Lung (tissue), 12 donors: Measurements from ENCODE around the gene MKI67. TPM values are rescaled to one million over a fixed set of nuclear protein-coding genes. Genes with fewer than 3 reads are reported as not detected.

Source experiments
- ATAC-seq: fragments of 200-7000 bp; cut with Tn5 transposase; one replicate; pipeline ENCODE4 v1.9.1; 2020; ENCODE audit warnings: moderate number of reproducible peaks; ENCODE audit not compliant: insufficient read depth, low FRiP score
- DNase-seq, 3 donors: peaks; one replicate each; pipeline ENCODE4 v3.0.0-alpha.2; 2013 to 2017
- H3K27ac ChIP-seq, 2 donors: one replicate each; pipeline ENCODE4 v1.5.1; 2013; ENCODE audit warnings: mild to moderate bottlenecking in 2 of 2, moderate library complexity in 2 of 2, control low read depth in 1 of 2, inconsistent platforms in 1 of 2, low read depth in 1 of 2, low read length in 1 of 2
- H3K27me3 ChIP-seq, 3 donors: one replicate each; pipeline ENCODE4 v1.5.1; 2013; ENCODE audit warnings: low read length in 2 of 3; ENCODE audit not compliant: control insufficient read depth in 3 of 3, insufficient read depth in 3 of 3
- H3K36me3 ChIP-seq, 4 donors: one replicate each; pipeline ENCODE4 v1.5.1; 2013; ENCODE audit warnings: low read length in 4 of 4, mild to moderate bottlenecking in 1 of 4, moderate library complexity in 1 of 4; ENCODE audit not compliant: control insufficient read depth in 4 of 4, insufficient read depth in 4 of 4
- H3K4me1 ChIP-seq, 5 donors: one replicate each; pipeline ENCODE4 v1.5.1; 2013; ENCODE audit warnings: low read length in 5 of 5, mild to moderate bottlenecking in 2 of 5, moderate library complexity in 1 of 5; ENCODE audit not compliant: control insufficient read depth in 5 of 5, insufficient read depth in 5 of 5
- H3K4me3 ChIP-seq: one replicate; pipeline ENCODE4 v1.5.1; 2013; ENCODE audit warnings: mild to moderate bottlenecking, control low read depth, moderate library complexity
- H3K9ac ChIP-seq, 2 donors: one replicate each; pipeline ENCODE4 v1.5.1; 2013; ENCODE audit warnings: low read length in 2 of 2, control low read depth in 1 of 2; ENCODE audit not compliant: insufficient read depth in 1 of 2
- H3K9me3 ChIP-seq, 4 donors: one replicate each; pipeline ENCODE4 v1.5.1; 2013; ENCODE audit warnings: low read length in 3 of 4, mild to moderate bottlenecking in 1 of 4, moderate library complexity in 1 of 4; ENCODE audit not compliant: control insufficient read depth in 4 of 4, insufficient read depth in 3 of 4
- WGBS, 2 donors: extraction: QIAGEN DNeasy Blood & Tissue Kit; methylation state at CpG; one replicate each; pipeline ENCODE4 v1.1.7; 2013; 5-methylcytosine and 5-hydroxymethylcytosine counted together
- polyA plus RNA-seq, 2 donors: library from polyadenylated mRNA; stranded (reverse); fragments of 200-250 nt; gene quantifications; one replicate each; pipeline ENCODE4 v1.2.1, GENCODE V29; 2013
- total RNA-seq, 2 donors: library from RNA; depleted of rRNA in 1 of 2; stranded (reverse); fragments of >200 nt in 1 of 2; gene quantifications; one replicate each; pipeline ENCODE4 v1.2.1, GENCODE V29; 2014 to 2021
- TF ChIP-seq, protein P1 (sequence below): IDR thresholded peaks from 2 replicates; pipeline ENCODE4 v1.5.1; 2012; ENCODE audit warnings: mild to moderate bottlenecking; ENCODE audit errors: control extremely low read depth, extremely low read depth
- donor health status: control.
- donor health status: control.
- donor health status: Bipolar disorder and iron deficiency.
- donor health status: healthy.
- donor health status: DM: yes; HTN: yes; CAD: no.

Gene MKI67
- total and polyA plus RNA-seq, 4 donors: 1.0 to 8.6 (median 2.1) TPM

DNA sequence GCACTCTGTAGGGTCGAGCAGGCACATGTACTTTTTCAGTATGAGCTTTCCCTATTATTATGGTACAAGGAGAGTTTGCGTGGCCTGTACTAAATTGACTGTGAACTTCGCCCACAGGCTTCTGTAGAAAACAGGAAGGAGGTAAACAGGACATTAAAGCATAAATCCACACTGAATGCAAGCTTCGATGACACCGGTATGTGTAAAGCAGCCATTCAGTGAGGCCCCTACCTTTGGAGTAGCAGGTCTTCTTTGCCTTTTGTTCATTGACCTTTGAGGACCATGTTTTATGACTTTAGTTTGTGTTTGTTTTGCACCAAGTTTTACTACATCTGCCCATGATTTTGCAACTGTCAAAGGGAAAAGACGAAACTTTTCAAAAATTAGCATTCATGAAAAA, 14.5 kb downstream of the MKI67 start:
- TF ChIP-seq, protein P1, sequence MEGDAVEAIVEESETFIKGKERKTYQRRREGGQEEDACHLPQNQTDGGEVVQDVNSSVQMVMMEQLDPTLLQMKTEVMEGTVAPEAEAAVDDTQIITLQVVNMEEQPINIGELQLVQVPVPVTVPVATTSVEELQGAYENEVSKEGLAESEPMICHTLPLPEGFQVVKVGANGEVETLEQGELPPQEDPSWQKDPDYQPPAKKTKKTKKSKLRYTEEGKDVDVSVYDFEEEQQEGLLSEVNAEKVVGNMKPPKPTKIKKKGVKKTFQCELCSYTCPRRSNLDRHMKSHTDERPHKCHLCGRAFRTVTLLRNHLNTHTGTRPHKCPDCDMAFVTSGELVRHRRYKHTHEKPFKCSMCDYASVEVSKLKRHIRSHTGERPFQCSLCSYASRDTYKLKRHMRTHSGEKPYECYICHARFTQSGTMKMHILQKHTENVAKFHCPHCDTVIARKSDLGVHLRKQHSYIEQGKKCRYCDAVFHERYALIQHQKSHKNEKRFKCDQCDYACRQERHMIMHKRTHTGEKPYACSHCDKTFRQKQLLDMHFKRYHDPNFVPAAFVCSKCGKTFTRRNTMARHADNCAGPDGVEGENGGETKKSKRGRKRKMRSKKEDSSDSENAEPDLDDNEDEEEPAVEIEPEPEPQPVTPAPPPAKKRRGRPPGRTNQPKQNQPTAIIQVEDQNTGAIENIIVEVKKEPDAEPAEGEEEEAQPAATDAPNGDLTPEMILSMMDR: no peak
- Histone ChIP-seq H3K27ac (no peak overlapping the region), H3K36me3 (peaks cover 0 to 64% (median 16%) of the 10 kb centered on the region in 4 donors), H3K4me3 (no peak overlapping the region), H3K9me3 (no peaks in the 10 kb centered on the region), H3K9ac (no peak overlapping the region), H3K27me3 (no peaks in the 10 kb centered on the region), H3K4me1 (no peaks in the 10 kb centered on the region)
- ATAC-seq (no peak), DNase-seq (no peak)
- 89 to 96% methylated on average over 6 of the region's 6 CpGs for WGBS, 2 donors

DNA sequence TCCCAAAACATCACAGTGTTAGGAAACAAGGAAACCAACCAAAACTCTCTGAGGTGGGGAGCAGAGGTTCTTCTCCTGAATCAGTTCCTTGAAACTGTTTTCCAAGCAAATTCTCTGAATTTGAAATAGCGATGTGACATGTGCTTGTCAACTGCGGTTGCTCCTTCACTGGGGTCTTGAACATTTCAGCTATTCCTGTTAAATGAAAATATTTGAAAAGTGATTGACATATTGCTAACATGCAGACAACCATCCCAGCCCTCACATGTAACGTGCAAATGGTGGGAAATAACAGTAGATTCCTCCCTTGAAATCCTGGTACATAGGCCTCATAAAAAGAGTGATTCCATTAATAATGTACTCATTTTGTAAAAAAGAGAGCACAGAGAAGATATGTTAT, 15.9 kb downstream of the MKI67 start:
- 98 to 99% methylated on average over 3 of the region's 3 CpGs for WGBS, 2 donors
- ATAC-seq: no peak
- H3K9me3 ChIP-seq: no peaks in the 10 kb centered on the region

DNA sequence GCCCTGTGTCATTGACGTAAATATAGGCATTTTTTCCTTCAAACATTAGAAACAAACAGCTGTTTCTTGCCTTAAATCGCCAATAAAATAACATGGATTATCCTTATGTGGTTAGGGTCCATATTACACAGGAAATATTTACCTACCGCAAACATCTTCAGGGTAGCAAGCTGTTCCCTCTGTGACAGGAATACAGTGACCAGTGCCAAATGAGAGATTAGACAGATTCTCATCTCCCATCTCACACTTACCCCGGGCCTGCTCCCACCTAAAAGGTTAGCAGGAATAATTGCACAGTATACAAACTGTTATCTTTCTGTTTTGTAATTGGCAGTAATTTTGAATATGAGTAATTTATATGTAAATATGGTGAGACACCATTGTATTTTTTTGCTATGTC, 16.5 kb downstream of the MKI67 start:
- Histone ChIP-seq H3K36me3 (peaks cover 0 to 74% (median 20%) of the 10 kb centered on the region in 4 donors), H3K9ac (no peak overlapping the region), H3K4me3 (no peak overlapping the region), H3K27me3 (no peaks in the 10 kb centered on the region), H3K27ac (no peak overlapping the region), H3K9me3 (no peaks in the 10 kb centered on the region), H3K4me1 (no peaks in the 10 kb centered on the region)
- WGBS, 2 donors: 96 to 97% methylated on average over 4 of the region's 4 CpGs
- ATAC-seq: no peak
- TF ChIP-seq, protein P1: no peak
- DNase-seq: no peak

More for the DNA sequence above, 15.9 kb downstream of the MKI67 start:
- Histone ChIP-seq H3K9ac (no peak overlapping the region), H3K4me1 (no peaks in the 10 kb centered on the region), H3K36me3 (peaks cover 0 to 71% (median 18%) of the 10 kb centered on the region in 4 donors), H3K4me3 (no peak overlapping the region), H3K27ac (no peak overlapping the region), H3K27me3 (no peaks in the 10 kb centered on the region)
- no peak for DNase-seq
- TF ChIP-seq, protein P1: no peak

DNA sequence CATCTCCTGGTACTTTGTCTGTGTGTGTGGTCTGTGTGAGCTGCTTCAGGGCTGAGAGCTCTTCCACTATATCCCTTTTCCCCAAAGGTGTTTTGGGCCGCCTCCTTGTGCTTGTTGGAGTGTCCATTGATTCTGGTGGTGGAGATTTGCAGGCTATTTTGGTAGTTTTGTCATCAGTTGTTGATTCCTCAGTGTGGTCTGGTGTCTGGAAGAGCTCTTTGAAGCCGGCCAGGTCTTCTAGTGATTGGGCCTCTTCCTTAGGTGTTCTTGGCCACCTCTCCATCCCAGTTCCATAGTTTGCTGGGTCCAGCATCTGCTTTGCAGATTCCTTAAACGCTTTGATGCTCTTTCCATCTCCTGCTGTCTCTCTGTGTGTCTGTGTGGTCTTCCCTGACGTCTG, 20.8 kb downstream of the MKI67 start:
- Histone ChIP-seq H3K4me3 (no peak overlapping the region), H3K27me3 (no peaks in the 10 kb centered on the region), H3K36me3 (peaks cover 0 to 62% (median 23%) of the 10 kb centered on the region in 4 donors), H3K4me1 (no peaks in the 10 kb centered on the region), H3K9me3 (no peaks in the 10 kb centered on the region), H3K9ac (no peak overlapping the region), H3K27ac (no peak overlapping the region)
- TF ChIP-seq, protein P1: no peak
- no peak for ATAC-seq
- 98 to 99% methylated on average over 4 of the region's 4 CpGs for WGBS, 2 donors
- DNase-seq: no peak
